GM18517 (cell line): Measurements from ENCODE around the gene ZRANB3.
"Not testable (repeated sequence)": the region's sequence is repeated elsewhere in the genome, so short reads cannot be mapped to it uniquely, and the experiment has no call there.

ENCODE experiments used
- ATAC-seq: cut with Tn5 transposase; IDR thresholded peaks from one replicate; pipeline ENCODE4 v1.9.1; 2021; ENCODE audit warnings: mild to moderate bottlenecking, moderate library complexity; ENCODE audit not compliant: unreplicated experiment

ZRANB3 gene

DNA sequence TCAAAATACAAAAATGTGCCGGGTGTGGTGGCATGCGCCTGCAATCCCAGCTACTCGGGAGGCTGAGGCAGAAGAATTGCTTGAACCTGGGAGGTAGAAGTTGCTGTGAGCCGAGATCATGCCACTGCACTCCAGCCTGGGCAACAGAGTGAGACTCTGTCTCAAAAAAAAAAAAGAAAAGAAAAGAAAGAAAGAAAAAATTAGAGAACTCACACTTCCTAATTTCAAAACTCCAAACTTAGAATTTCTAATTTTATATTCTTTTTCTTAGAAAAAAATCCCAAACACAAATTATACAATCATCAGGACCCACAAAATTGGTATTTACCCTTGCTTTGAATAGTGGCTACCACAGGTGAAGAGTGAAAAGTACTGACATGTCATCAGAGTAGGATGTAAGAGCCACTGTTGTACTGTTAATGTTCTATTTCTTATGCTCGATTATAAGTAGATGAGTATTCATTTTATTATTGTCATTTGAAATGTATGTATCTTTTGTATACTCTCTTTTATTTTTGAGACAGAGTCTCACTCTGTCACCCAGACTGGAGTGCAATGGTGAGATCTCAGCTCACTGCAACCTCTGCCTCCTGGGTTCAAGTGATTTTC lies 182.8 kb downstream of the ZRANB3 start:
- not testable (repeated sequence) for ATAC-seq

DNA sequence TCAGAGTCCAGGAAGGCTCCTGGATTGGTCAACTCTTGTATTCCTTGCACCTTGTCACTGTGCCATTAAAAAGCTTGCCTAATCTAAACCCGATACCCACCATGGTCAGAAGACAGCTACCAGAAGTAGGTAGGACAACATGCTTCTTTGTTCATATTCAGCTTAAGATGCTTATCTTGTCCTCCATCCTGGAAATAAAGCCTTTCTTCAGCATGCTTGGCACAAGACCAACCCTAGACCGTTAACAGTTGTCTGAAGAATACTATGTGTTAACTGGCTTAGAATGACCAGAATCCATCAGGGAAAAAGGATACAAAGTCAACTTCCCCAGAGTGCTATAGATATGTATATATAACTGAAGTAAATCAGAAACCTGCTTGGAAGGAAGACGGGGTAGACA lies 193.9 kb downstream of the ZRANB3 start:
- no peak for ATAC-seq

DNA sequence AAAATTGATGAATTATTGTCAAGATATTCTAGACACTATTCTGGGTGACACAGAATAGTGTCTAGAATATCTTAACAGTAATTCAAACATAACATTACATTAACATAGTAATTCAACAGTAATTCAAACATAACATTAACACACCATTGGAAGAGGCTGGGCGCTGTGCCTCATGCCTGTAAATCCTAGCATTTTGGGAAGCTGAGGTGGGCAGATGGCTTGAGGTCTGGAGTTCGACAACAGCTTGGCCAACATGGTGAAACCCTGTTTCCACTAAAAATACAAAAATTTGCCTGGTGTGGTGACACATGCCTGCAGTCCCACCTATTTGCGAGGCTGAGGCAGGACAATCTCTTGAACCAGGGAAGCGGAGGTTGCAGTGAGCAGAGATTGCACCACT lies 195.8 kb downstream of the ZRANB3 start:
- ATAC-seq, result no peak

DNA sequence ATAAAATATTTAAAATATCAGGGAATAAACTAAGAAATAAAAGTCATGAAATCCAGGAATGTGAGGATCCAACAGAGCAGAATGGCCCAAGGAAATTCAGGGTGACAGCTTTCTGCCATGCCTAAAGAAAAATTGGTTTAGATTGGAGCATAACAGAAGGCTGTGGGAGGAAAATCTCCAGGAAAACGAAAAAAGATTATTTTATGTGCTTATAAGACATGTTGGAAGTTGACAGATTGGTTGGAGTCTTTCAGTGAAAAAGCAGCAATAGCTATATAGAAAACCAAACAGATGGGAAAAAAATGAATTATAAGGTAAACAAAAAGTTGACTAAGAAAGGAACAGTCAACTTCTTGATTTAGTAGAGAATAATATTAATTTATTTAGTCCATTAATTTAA lies 203.9 kb downstream of the ZRANB3 start:
- no peak for ATAC-seq

DNA sequence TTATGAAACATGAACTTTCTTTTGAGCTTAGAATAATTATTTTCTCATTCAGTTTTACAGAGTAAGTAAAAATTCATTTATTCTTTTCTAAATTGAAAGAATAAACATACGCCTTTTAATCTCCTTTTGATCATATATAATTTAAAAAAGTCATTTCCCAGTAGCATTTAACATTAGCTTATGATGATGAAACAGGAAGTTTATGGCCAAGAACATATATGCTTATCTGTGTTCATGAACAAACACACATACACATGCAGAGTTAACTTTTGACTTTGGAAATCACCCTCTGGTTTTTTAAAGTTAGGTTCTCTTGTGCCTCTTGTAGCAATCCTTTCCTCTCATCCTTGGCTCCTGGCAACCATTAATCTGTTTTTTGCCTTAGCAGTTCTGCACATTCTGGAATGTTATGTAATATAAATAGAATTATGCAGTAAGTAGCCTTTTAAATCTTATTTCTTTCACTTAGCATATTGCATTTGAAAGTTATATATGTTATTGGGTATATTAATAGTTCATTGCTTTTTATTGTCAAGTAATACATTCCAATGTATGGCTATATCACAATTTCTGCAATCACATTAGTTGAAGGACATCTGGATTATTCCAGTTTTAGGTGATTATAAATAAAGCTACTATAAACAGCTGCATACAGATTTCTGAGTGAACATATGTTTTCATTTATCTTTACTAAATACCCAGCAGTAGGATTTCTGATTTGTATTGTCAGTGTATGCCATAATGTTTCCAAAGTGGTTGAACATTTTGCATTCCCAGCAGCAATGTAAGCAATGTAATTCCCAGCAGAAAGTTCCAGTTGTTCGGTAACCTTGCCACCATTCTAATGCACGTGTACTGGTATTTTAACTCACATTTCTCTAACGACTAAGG lies 210.3 kb downstream of the ZRANB3 start:
- ATAC-seq, result no peak

DNA sequence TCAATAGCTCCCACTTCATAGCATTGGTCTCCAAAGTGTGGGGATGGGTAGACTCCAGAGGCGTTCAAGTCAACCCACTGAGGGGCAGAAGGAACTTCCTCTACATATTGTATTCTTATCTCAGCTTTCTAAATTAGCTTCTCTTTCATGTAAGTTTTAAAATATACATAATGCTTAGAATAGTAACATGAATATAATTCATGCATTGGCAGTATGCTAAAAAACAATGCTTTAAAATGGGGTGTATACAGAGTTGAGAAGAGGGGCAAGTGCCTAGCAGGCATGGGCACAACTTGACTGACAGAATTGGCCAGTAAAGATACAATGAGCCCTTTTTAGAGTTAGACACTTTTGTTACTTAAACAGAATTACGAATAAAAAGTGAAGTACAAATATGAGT lies 212.2 kb downstream of the ZRANB3 start:
- ATAC-seq, result no peak

DNA sequence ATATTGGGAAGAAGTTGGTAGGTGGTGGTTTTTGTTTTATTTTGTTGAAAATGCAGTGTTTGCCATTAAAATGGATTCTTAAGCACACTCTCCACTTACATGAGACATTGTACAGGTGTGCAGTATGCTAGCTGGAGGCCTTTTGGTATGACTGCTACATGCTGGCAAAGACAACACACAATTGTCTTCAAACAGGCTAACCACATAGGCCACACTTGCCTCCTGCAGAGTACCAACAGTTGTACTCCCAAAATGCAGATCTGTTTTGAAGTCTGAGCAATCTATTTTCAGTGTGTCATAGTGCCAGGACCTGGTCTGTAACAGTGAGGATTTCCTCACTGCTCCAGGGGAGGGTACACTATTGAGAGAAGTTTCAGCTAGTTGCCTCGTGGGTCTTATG lies 213.6 kb downstream of the ZRANB3 start:
- no peak for ATAC-seq

DNA sequence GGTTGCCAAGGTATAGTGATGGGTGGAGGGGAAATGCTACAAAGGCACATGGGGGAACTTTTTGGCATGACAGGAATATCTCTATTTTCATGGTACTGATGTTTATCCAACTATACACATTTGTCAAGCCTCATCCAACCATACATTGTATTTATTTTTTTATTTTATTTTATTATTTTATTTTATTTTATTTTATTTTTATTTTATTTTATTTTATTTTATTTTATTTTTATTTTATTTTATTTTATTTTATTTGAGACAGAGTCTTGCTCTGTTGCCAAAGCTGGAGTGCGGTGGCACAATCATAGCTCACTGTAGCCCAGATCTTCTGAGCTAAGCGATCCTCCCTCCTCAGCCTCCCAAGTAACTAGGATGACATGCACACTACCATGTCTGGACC lies 219.1 kb downstream of the ZRANB3 start:
- ATAC-seq, result no peak

DNA sequence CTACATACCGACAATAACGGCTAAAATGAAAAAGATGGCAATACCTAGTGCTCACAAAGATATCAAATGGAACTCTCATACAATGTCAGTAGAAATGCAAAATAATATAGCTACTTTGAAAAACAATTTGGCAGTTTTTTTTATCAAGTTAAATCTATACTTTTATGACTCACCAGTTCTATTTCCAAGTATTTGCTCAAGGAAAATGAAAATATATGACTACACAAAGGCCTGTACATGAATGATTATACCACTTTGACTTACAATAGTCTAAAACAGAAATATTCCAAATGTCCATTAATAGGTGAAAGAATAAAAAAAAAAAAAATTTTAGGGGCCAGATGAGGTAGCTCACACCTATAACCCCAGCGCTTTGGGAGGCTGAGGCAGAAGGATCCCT lies 219.8 kb downstream of the ZRANB3 start:
- no peak for ATAC-seq

DNA sequence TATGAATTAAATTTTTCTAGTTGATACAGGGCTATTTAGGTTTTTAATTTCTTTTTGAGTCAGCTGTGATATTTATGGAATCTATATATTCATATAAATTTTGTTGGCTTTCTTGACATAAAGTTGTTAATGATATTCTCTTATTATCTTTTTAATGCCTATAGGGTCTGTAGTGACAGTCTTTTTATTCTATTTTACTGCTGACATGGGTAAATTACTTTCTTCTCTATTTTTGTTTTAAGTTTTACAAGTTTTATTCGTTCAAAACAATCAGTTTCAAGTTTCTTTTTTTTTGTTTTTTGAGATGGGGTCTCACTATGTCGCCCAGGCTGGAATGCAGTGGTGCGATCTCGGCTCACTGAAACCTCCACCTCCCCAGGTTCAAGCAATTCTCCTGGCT lies 226.3 kb downstream of the ZRANB3 start:
- no peak for ATAC-seq

DNA sequence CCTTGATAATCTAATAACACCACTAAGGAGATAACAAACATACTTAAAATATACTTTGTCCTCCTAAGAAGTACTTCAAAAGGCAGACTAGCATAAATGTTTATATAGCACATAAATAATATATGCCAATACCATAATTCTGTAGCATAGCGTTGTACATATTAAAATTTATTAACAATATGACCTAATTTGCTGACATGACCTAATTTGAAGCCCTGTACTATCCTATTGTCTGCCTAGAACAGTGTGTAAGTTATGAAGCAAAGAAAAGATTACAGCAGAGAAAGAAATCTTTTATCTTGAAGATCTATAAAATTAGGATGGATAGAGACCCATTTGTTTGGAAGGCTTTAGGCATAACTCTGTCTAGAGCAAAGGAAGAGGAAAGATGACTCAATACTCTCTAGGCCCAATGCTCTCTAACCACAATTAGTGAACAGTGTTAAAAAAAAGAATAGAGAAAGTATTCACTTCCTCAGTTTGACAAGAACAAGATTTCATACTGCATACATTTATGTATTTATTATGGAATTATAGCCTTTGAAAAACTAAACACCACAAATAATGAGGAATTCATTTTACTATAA lies 231.3 kb downstream of the ZRANB3 start:
- no peak for ATAC-seq

DNA sequence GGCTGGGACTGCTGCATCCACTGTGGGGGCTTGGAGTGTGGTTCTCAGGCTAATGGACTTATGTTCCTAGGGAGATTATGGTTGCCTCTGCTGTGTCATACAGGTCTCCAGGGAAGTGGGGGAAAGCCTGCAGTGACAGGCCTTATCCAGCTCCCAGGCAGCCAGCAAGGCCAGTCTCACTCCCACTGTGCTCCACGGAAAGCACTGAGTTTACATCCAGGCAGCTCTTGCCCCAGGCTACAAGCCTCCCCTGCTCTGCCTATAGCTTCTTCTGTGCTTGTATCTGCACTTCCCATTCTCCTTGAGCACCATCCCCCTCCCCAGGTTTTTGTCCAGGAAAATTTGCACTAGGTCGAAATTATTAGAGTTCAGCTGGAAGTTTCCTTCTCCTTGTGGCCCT lies 231.9 kb downstream of the ZRANB3 start:
- ATAC-seq, result no peak

DNA sequence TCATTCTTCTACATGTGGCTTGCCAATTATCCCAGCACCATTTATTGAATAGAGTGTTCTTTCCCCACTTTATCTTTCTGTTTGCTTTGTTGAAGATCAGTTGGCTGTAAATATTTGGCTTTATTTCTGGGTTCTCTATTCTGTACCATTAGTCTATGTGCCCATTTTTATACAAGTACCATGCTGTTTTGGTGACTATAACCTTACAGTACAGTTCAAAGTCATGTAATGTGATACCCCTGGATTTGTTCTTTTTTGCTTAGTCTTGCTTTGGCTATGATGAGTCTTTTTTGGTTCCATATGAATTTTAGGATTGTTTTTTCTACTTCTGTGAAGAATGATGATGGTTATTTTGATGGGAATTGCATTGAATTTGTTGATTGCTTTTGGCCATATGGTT lies 243.9 kb downstream of the ZRANB3 start:
- not testable (repeated sequence) for ATAC-seq

DNA sequence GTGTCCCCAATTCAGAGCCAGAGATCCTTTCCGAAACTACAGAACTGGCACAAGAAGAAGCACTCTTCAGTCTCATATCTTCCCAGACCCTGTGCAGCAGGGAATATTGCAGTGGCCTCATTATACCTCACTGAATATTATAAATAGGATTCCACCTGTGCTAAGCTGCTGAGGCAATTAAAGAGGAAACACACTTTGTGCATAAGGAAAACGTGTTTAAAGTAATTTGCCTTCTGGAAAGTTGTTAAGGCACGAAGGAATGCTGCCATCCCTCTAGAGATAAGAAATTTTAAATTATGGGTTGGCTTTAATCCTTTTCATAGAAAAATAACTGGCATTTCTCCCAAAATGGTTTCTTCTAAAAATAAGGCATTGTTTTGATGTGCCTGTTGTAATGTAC lies 245.6 kb downstream of the ZRANB3 start:
- no peak for ATAC-seq

DNA sequence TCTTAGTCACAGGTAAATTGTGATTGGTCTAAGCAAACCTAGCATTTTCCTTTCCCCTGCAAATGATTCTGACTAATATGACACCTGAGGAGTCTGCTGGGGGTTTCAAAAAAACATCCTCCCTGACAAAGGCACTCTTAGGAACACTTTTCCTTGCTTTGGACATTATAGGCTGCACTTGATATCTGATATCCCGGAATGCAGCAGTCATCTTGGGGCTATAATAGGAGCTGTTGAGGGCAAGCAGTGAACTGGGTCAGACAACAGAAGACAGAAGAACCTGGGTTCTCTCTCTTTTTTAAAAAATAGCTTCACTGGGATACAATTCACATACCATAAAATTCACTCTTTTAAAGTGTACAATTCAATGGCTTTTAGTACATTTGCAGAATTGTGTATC lies 249.6 kb downstream of the ZRANB3 start:
- ATAC-seq, result no peak

DNA sequence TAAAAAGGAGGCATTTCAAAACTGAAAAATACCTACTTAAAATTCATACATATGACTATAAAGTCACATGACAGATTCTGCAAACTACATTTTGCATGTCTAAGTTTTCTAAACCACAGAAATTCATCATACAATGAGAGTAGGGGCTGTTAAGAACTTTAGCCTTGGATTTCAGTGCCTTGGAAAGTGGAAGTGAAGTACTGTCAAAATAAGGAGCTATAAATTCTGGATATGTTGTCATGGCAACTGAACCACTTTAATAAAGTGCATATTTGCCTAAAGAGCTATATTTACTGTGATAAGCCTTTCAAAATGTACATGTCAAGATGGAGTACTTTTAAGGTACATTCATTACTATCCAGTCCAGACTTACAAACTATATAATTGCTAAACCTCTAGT lies 251.8 kb downstream of the ZRANB3 start:
- no peak for ATAC-seq

DNA sequence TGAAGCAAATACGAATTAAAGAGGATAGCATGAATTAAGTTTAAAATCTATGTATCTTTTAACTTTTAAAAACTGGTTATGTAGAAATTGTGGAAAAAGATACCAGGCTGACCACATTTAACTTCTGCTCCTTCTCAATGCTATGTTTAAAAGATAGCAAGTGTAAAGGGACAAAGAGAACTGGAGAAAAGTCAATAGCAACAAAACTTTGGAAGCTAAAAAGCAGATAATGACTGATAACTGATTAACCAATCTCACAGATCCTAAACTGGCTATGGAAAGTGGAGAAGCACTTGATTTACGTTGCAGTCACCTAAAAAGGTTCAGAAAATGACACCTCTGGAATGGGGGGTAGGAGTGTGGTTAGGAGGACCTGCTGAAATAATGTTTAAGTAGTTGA lies 254.5 kb downstream of the ZRANB3 start:
- no peak for ATAC-seq

DNA sequence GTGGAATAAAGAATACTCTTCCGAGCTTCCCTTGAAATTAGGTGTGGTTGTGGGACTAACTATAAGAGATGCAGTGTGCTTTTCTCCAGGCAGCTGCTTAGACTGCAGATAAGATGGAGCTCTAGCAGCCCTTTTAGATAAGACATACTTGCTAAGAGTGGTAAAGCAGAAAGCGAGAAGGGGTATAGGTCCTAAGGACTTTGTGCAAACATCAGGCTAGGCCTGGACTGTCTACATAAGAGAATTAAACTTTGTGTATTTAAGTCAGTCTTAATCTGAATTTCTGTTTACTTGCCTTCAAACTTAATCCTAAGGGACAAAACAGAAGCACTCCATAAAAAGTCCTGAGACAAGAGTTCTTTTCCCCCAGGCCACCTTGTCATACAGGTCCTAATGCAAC lies 260.0 kb downstream of the ZRANB3 start:
- no peak for ATAC-seq

DNA sequence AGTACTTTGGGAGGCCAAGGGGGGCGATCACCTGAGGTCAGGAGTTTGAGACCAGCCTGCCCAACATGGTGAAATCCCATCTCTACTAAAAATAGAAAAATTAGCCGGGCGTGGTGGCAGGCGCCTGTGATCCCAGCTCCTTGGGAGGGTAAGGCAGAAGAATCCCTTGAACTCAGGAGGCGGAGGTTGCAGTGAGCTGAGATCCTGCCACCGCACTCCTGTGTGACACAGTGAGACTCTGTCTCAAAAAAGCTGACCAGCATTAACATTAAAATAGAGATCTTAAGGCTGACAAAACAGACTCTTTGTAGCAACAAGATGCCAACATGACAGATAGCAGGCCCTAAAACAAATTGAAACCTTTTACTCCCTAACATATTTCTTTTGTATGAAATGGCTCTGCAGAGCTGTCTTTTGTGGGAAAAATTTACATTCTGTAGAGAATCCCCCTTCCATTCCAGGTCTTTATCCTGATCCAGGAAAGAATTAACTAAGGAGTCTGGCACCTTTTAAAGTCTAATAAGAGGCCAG lies 265.0 kb downstream of the ZRANB3 start:
- ATAC-seq, result no peak

DNA sequence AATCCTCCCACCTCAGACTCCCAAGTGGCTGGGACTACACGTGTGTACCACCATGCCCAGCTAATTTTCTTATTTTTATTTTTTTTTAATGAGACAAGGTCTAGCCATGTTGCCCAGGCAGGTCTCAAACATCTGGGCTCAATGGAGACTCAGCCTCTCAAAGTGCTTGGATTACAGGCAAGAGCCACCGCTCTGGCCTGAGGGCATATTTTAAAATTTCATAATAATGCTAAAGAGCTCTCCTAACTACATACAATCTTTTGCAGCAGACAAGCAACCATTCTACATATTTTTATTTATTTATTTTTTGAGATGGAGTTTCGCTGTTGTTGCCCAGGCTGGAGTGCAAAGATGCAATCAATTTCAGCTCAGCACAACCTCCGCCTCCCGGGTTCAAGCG lies 271.9 kb downstream of the ZRANB3 start:
- no peak for ATAC-seq

DNA sequence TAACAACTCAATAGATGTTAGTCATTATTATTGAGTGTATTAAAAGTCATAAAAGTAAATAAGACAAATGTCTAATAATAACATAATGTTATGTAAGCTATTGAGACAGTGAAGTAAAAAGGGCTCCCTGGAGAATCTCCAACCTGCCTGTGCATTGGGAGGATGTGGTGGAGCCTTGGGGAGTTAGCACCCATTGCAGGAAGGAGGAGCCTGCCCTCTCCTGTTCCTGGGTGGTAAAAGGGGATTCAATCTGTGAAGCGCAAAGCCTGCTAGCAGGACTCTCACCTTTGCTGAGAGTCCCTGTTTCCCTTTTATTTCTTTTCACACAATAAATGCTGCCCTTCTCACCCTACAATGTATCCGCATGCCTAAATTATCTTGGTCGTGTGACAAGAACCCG lies 272.8 kb downstream of the ZRANB3 start:
- ATAC-seq, result no peak
